IMR-90 (cell line): ENCODE results near the gene LCK. TPM values are rescaled to one million over a fixed set of nuclear protein-coding genes. Genes with fewer than 3 reads are reported as not detected.

Experiments used
- microRNA-seq, 2 experiments: library from miRNA; stranded (forward) in 1 of 2; unstranded in 1 of 2; fragments of 10-50 nt in 1 of 2; fragments of <30 nt in 1 of 2; gene quantifications in 1 of 2; microRNA quantifications in 1 of 2; one replicate each; pipeline versions ENCODE3 to v1.1.0; 2013 to 2020; ENCODE audit not compliant: insufficient read depth in 1 of 2, insufficient read length in 1 of 2, unreplicated experiment in 1 of 2
- polyA plus RNA-seq, 3 experiments: library from polyadenylated mRNA; depleted of rRNA; stranded (reverse); fragments of >200 nt; gene quantifications; 2 replicates each; pipeline ENCODE4 v1.2.3, GENCODE V29; 2012; ENCODE audit warnings: low replicate concordance in 1 of 3
- small RNA-seq, 5 experiments: library from RNA; depleted of rRNA; stranded (forward); fragments of <200 nt; gene quantifications; one replicate each; pipeline ENCODE3, GENCODE V24; 2012
- total RNA-seq: library from RNA; depleted of rRNA; stranded (reverse); fragments of >200 nt; gene quantifications from 2 replicates; pipeline ENCODE4 v1.2.3, GENCODE V29; 2012; rRNA removed

LCK gene
- total and polyA plus RNA-seq, 2 of the 4 experiments (the other 2 are of a cell fraction) = not detected

Small RNA genes within 50 kb of the gene (microRNA-seq; reads per million reads assigned to microRNA genes)
- not detected for gene RF00017 (ENCODE audit: insufficient read depth, insufficient read length)
- gene RF00019 (ENCODE audit: insufficient read depth, insufficient read length) = not detected

Small RNA genes within 50 kb of the gene (small RNA-seq; reads per million reads assigned to genes)
- 0 reads per million in 5 experiments for gene RF00017
- gene RF00019 = 0 reads per million in 5 experiments

Other genes starting within 250 kb of the LCK start
- gene KHDRBS1, start 237.4 kb upstream of the LCK start, total RNA-seq = 33.7 and 39.7 TPM in 2 replicates
- gene KHDRBS1, start 237.4 kb upstream of the LCK start, polyA plus RNA-seq (2012; rRNA removed) = 52.6 and 67.6 TPM in 2 replicates
- 4.4 and 6.5 TPM in 2 replicates for gene TMEM39B, start 178.3 kb upstream of the LCK start, total RNA-seq
- 28.7 and 30.2 TPM in 2 replicates for gene TMEM39B, start 178.3 kb upstream of the LCK start, polyA plus RNA-seq (2012; rRNA removed)
- gene KPNA6, start 143.2 kb upstream of the LCK start, total RNA-seq = 50.7 and 53.6 TPM in 2 replicates
- gene KPNA6, start 143.2 kb upstream of the LCK start, polyA plus RNA-seq (2012; rRNA removed) = 25.4 and 27.0 TPM in 2 replicates
- 102 and 104 TPM in 2 replicates for gene TXLNA, start 71.6 kb upstream of the LCK start, total RNA-seq
- gene TXLNA, start 71.6 kb upstream of the LCK start, polyA plus RNA-seq (2012; rRNA removed) = 37.9 and 47.6 TPM in 2 replicates
- 17.2 and 18.6 TPM in 2 replicates for gene CCDC28B, start 50.7 kb upstream of the LCK start, total RNA-seq
- 18.4 and 20.1 TPM in 2 replicates for gene CCDC28B, start 50.7 kb upstream of the LCK start, polyA plus RNA-seq (2012; rRNA removed)
- gene IQCC, start 45.6 kb upstream of the LCK start, total RNA-seq = 1.9 and 2.2 TPM in 2 replicates
- gene IQCC, start 45.6 kb upstream of the LCK start, polyA plus RNA-seq (2012; rRNA removed) = 1.3 and 1.6 TPM in 2 replicates
- not detected in 2 replicates for gene DCDC2B, start 42.2 kb upstream of the LCK start, total RNA-seq
- gene DCDC2B, start 42.2 kb upstream of the LCK start, polyA plus RNA-seq (2012; rRNA removed) = not detected in 2 replicates
- gene TMEM234, start 28.9 kb upstream of the LCK start, total RNA-seq = 10.0 and 10.8 TPM in 2 replicates
- 22.7 and 23.4 TPM in 2 replicates for gene TMEM234, start 28.9 kb upstream of the LCK start, polyA plus RNA-seq (2012; rRNA removed)
- 574 and 716 TPM in 2 replicates for gene EIF3I, start 28.9 kb upstream of the LCK start, total RNA-seq
- 376 and 469 TPM in 2 replicates for gene EIF3I, start 28.9 kb upstream of the LCK start, polyA plus RNA-seq (2012; rRNA removed)
- gene FAM167B, start 4.0 kb upstream of the LCK start, total RNA-seq = 0.18 TPM in 1 of 2 replicates, not detected in the other
- gene FAM167B, start 4.0 kb upstream of the LCK start, polyA plus RNA-seq (2012; rRNA removed) = 0.53 and 0.59 TPM in 2 replicates
- 88.9 and 95.5 TPM in 2 replicates for gene HDAC1, start 40.8 kb downstream of the LCK start, total RNA-seq
- gene HDAC1, start 40.8 kb downstream of the LCK start, polyA plus RNA-seq (2012; rRNA removed) = 131 and 139 TPM in 2 replicates
- gene MARCKSL1, start 85.0 kb downstream of the LCK start, total RNA-seq = 34.7 and 37.5 TPM in 2 replicates
- 199 and 218 TPM in 2 replicates for gene MARCKSL1, start 85.0 kb downstream of the LCK start, polyA plus RNA-seq (2012; rRNA removed)
- 0.28 and 0.36 TPM in 2 replicates for gene FAM229A, start 111.2 kb downstream of the LCK start, total RNA-seq
- gene FAM229A, start 111.2 kb downstream of the LCK start, polyA plus RNA-seq (2012; rRNA removed) = 3.9 and 4.3 TPM in 2 replicates
- not detected in 2 replicates for gene TSSK3, start 111.3 kb downstream of the LCK start, total RNA-seq
- gene TSSK3, start 111.3 kb downstream of the LCK start, polyA plus RNA-seq (2012; rRNA removed) = 0.24 and 0.96 TPM in 2 replicates
- gene BSDC1, start 143.2 kb downstream of the LCK start, total RNA-seq = 50.8 and 60.4 TPM in 2 replicates
- gene BSDC1, start 143.2 kb downstream of the LCK start, polyA plus RNA-seq (2012; rRNA removed) = 50.4 and 56.8 TPM in 2 replicates
- gene ZBTB8B, start 213.8 kb downstream of the LCK start, total RNA-seq = not detected in 2 replicates
- gene ZBTB8B, start 213.8 kb downstream of the LCK start, polyA plus RNA-seq (2012; rRNA removed) = not detected in 2 replicates